Hepatocyte (in vitro differentiated cells): ENCODE measurements around the gene MEIS2.

Experiments used
- CTCF ChIP-seq: fragments of 200-600 bp; sonication (generic); IDR thresholded peaks from 2 replicates; pipeline ENCODE4 v1.5.1; 2016; ENCODE audit warnings: antibody characterized with exemption, mild to moderate bottlenecking; ENCODE audit not compliant: poor library complexity
- EZH2phosphoT487 ChIP-seq: fragments of 200-600 bp; sonication (generic); IDR thresholded peaks from one replicate; pipeline ENCODE4 v1.6.1; 2018; ENCODE audit warnings: antibody characterized with exemption, mild to moderate bottlenecking, low read depth, moderate library complexity; ENCODE audit not compliant: unreplicated experiment, severe bottlenecking

DNA sequence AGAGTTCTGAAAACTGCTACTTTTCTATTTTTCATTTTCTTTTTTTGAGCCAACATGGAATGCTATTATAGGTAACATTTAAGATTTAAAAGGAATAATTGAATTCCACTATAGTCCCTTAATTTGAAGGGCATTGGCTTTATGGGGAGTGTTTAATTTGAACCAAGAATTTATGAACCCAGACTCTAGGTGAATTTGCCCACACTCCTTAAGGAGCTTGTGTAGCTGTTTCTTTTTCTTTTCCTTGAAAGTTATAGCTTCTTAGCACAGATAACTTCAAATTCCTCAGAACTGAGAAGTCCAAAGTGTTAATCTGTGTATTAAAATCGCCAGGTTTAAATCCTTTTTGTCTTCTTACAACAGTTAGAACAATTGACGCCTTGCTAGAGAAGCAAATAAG, 4.7 kb upstream of the MEIS2 start:
- no peak for TF ChIP-seq CTCF
- no peak for TF ChIP-seq EZH2phosphoT487
